ENCODE measurements around the gene WNT2B.

Gene WNT2B

DNA sequence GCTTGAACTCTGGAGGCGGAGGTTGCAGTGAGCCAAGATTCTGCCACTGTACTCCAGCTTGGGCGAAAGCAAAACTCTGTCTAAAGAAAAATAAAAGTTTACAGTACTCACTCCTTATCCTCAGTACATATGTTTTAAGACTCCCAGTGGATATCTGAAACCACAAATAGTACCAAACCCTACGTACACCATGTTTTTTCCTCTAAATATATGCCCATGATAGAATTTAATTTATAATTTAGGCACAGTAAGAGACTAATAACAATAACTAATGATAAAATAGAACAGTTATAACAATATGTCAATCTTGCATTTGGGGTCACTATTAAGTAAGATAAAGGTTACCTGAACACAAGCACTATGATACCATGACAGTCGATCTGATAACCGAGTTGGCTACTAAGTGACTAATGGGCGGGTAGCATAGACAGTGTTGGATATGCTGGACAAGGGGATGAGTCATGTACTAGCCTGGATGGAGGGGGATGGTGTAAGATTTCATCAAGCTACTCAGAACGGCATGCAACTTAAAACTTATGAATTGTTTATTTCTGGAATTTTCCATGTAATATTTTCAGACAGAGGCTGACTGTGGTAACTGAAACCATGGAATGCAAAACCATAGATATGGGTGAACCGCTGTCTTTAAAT lies 66.5 kb downstream of the WNT2B start:
- no peak for DNase-seq (ENCODE audit: low read depth in 3 of 3)

DNA sequence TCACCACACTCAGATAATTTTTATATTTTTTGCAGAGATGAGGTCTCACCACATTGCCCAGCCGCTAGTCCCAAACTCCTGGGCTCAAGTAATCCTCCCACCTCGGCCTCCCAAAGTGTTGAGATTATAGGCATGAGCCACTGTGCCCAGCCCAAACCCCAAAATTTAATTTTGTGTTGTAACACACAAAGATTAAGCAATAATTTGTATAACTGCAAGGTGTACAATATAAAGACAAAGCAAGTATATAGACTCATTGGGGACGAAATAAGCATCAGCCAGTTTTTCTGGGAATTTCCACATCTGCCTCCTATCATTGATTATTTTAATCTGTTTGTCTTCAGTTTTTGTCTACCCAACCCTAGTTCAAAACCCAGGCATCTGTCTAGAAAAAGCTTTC lies 67.5 kb downstream of the WNT2B start:
- DNase-seq (ENCODE audit: low read depth in 3 of 3), result no peak
